ENCODE results near the gene MRPS18B.
"Not testable (repeated sequence)": the region's sequence is repeated elsewhere in the genome, so short reads cannot be mapped to it uniquely, and the experiment has no call there.

GRCh38 chr6:30657922-30658321, 40.3 kb downstream of the MRPS18B start:
- TF ChIP-seq CTCF, POLR2A, POLR2AphosphoS5 (IDR thresholded peaks at IDR 0.05): not testable (repeated sequence)

Measured in prostate gland (tissue), 2 donors.